ENCODE measurements around the gene ZNF362. TPM values are rescaled to one million over a fixed set of nuclear protein-coding genes. Genes with fewer than 3 reads are reported as not detected.
"Not testable (repeated sequence)": the region's sequence is repeated elsewhere in the genome, so short reads cannot be mapped to it uniquely, and the experiment has no call there.

Gene ZNF362
- total RNA-seq, 2 donors from 2014 or later, result 21.3 to 25.2 TPM

GRCh38 chr1:33289858-33290154 is 33.5 kb downstream of the ZNF362 start:
- no peaks in the 10 kb centered on the region for H3K27me3 Mint-ChIP-seq
- H3K4me1 Mint-ChIP-seq, result peaks cover 8% of the 10 kb centered on the region
- no peak overlapping the region for H3K27ac Mint-ChIP-seq
- no peak overlapping the region for H3K4me3 Mint-ChIP-seq
- peaks cover 6% of the 10 kb centered on the region for H3K36me3 Mint-ChIP-seq (ENCODE audit: low read depth)
- DNase-seq (no peak), ATAC-seq (no peak)
- no peaks in the 10 kb centered on the region for H3K9me3 ChIP-seq (ENCODE audit: control insufficient read depth, low read length, poor library complexity, severe bottlenecking)

GRCh38 chr1:33290615-33291014 is 34.3 kb downstream of the ZNF362 start:
- H3K27ac Mint-ChIP-seq; H3K9me3 ChIP-seq (ENCODE audit: control insufficient read depth, low read length, poor library complexity, severe bottlenecking); DNase-seq; ATAC-seq; H3K36me3 Mint-ChIP-seq (ENCODE audit: low read depth); H3K4me3 Mint-ChIP-seq; H3K27me3 Mint-ChIP-seq: not testable (repeated sequence)
- peaks cover 12% of the 10 kb centered on the region for H3K4me1 Mint-ChIP-seq

DNA sequence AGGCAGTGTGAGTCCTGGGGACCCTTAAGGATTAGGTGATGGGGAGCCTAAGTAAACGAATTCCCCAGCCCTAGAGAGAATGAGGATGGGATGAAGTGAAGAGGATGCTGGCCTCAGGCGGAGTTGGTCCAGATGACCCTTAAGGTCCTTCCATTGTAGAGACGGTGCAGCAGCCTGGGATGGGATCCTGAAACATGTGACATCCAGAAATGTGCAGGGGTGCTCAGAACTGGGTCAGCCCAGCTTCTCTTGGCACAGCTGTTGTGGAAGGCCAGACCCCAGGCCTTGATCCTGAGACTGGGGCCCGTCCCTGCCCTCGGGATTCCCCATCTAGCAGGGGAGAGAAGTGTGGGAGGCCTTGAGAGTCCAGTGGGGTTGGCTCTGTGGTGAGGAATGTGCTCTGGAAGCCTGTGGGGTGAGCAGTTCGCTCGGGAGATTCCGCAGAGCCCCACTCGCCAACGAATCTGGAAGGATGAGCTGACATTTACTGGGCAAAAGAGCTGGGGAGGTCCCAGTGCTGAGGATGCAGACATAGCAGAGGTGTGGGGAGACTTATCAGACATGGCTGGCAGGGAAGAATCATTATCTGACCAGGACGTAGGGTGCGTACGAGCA is 36.5 kb downstream of the ZNF362 start:
- H3K4me3 Mint-ChIP-seq, result no peak overlapping the region
- no peaks in the 10 kb centered on the region for H3K9me3 ChIP-seq (ENCODE audit: control insufficient read depth, low read length, poor library complexity, severe bottlenecking)
- H3K27me3 Mint-ChIP-seq, result no peaks in the 10 kb centered on the region
- H3K36me3 Mint-ChIP-seq (ENCODE audit: low read depth), result peaks cover 5% of the 10 kb centered on the region
- DNase-seq, result no peak
- no peak overlapping the region for H3K27ac Mint-ChIP-seq
- no peak for ATAC-seq
- peaks cover 14% of the 10 kb centered on the region for H3K4me1 Mint-ChIP-seq

DNA sequence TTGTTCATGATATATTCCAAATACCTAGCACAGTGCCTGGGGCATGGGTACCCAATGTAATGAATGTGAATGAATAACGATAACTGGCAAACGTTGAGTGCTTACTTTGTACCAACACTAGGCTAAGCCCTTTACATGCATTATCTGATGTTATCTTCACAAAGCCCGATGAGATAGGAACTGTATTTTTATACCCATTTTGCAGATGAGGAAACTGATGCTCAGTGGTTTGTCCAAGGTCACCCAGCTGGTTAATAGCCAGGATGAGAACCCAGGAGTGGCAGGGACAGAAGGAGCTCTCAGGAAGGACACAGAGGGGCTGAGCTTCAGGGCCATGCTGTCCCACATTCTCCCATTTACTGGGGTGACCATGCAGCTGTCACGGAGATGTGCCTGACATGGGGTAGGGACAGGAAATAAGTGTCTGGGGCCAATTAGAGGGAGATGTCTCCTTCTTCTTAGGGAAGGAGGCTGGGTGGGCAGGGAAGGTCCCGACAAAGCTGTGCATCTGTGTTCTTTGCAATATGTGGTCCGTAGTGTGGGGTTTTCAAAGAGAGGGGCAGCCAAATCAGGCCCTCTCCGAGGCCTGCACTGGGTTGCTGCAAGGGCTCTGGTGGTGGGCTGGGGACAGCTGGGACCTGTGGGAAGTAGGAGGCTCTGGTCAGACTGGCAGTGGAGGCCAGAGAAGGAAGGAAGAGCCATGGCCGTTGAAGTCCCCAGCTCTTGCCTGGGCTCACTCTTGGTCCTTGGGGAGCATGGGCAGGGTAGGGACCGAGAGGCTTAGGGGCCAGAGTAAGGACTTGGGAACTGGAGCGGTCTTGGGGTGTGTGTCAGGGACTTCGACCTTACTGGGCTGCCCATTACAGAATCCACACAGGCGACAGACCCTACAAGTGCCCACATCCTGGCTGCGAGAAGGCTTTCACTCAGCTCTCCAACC is 38.0 kb downstream of the ZNF362 start:
- Mint-ChIP-seq H3K36me3 (ENCODE audit: low read depth) (peaks cover 3% of the 10 kb centered on the region), H3K27ac (no peak overlapping the region), H3K4me3 (no peak overlapping the region), H3K4me1 (peaks cover 22% of the 10 kb centered on the region), H3K27me3 (no peaks in the 10 kb centered on the region)
- ATAC-seq (no peak), DNase-seq (no peak)
- no peaks in the 10 kb centered on the region for H3K9me3 ChIP-seq (ENCODE audit: control insufficient read depth, low read length, poor library complexity, severe bottlenecking)

DNA sequence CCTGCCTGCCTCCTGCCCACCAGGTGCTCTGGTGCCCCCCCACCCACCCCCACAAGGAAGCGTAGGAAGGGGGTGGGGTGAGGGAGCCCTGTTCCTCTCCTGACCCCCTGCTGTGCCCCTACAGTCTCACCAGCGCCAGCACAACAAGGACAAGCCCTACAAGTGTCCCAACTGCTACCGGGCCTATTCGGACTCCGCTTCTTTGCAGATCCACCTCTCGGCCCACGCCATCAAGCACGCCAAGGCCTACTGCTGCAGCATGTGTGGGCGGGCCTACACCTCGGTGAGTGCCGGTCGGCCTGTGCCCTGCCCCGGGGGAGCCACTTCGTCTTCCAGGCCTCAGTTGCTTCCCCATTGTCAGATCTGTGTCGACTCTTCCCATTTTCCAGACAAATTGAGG is 38.7 kb downstream of the ZNF362 start:
- no peaks in the 10 kb centered on the region for H3K27me3 Mint-ChIP-seq
- peaks cover 3% of the 10 kb centered on the region for H3K36me3 Mint-ChIP-seq (ENCODE audit: low read depth)
- no peak overlapping the region for H3K4me3 Mint-ChIP-seq
- no peak for ATAC-seq
- DNase-seq, result no peak
- peaks cover 22% of the 10 kb centered on the region for H3K4me1 Mint-ChIP-seq
- no peak overlapping the region for H3K27ac Mint-ChIP-seq
- no peaks in the 10 kb centered on the region for H3K9me3 ChIP-seq (ENCODE audit: control insufficient read depth, low read length, poor library complexity, severe bottlenecking)

DNA sequence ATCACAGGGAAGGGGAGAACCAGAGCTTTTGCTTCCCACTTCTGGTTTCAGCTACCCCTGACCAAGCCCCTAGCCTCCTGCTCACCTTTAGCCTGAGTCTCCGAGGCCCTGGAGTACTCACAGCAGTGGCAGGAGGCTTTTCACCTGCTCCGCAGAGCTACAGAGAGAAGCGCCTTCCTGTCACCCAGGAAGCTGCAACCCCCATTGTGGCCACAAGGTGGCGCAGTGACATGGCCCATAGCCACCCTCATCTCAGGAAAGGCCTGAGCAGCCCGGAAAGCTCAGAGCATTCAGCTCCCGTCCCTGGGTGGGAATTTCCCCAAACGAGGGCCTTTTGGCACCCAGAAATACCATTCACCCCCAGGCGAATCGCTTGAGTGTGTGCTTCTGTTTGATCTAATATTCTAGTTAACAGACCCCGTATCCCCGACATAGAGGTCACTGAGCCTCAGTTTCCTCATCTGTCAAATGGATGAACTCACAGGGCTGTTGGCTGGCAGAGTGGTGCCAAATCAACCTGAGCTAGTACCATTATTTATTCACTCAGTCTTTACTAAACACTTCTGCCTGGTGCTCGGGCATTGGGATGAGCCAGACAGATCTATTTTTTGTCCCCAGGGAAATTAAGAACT is 39.3 kb downstream of the ZNF362 start:
- no peaks in the 10 kb centered on the region for H3K27me3 Mint-ChIP-seq
- ATAC-seq (peak; percentile 94), DNase-seq (peak; percentile 66 to 87 (median 69))
- no peak overlapping the region for H3K27ac Mint-ChIP-seq
- peaks cover 24% of the 10 kb centered on the region for H3K4me1 Mint-ChIP-seq
- peaks cover 3% of the 10 kb centered on the region for H3K36me3 Mint-ChIP-seq (ENCODE audit: low read depth)
- H3K4me3 Mint-ChIP-seq, result no peak overlapping the region
- H3K9me3 ChIP-seq (ENCODE audit: control insufficient read depth, low read length, poor library complexity, severe bottlenecking), result no peaks in the 10 kb centered on the region

DNA sequence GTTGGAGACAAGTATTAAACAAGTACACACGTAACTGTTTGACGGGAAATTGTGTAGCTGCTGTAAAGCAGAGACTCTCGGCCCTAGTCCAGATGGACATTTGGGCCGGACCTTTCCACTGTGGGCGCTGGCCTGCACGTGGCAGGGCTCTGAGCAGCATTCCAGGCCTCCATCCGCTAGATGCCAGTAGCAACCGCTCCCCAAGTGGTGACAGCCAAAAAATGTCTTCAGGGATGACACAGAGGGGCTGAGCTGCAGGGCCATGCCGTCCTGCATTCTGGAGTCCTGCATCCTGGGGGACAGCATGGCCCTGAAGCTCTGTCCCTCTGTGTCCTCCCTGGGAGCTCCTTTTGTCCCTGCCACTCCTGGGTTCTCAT is 39.8 kb downstream of the ZNF362 start:
- Mint-ChIP-seq H3K4me3 (no peak overlapping the region), H3K36me3 (ENCODE audit: low read depth) (peaks cover 3% of the 10 kb centered on the region), H3K27ac (no peak overlapping the region), H3K27me3 (no peaks in the 10 kb centered on the region), H3K4me1 (peaks cover 24% of the 10 kb centered on the region)
- H3K9me3 ChIP-seq (ENCODE audit: control insufficient read depth, low read length, poor library complexity, severe bottlenecking), result no peaks in the 10 kb centered on the region
- DNase-seq (no peak), ATAC-seq (no peak)

- H3K4me3 Mint-ChIP-seq, result no peak overlapping the region
- no peak for ATAC-seq
- no peaks in the 10 kb centered on the region for H3K27me3 Mint-ChIP-seq
- DNase-seq, result no peak
- H3K36me3 Mint-ChIP-seq (ENCODE audit: low read depth), result peaks cover 3% of the 10 kb centered on the region
- no peaks in the 10 kb centered on the region for H3K9me3 ChIP-seq (ENCODE audit: control insufficient read depth, low read length, poor library complexity, severe bottlenecking)
- no peak overlapping the region for H3K27ac Mint-ChIP-seq
- H3K4me1 Mint-ChIP-seq, result peaks cover 24% of the 10 kb centered on the region
Measured at GRCh38 chr1:33296824-33297223, 40.5 kb downstream of the ZNF362 start.

DNA sequence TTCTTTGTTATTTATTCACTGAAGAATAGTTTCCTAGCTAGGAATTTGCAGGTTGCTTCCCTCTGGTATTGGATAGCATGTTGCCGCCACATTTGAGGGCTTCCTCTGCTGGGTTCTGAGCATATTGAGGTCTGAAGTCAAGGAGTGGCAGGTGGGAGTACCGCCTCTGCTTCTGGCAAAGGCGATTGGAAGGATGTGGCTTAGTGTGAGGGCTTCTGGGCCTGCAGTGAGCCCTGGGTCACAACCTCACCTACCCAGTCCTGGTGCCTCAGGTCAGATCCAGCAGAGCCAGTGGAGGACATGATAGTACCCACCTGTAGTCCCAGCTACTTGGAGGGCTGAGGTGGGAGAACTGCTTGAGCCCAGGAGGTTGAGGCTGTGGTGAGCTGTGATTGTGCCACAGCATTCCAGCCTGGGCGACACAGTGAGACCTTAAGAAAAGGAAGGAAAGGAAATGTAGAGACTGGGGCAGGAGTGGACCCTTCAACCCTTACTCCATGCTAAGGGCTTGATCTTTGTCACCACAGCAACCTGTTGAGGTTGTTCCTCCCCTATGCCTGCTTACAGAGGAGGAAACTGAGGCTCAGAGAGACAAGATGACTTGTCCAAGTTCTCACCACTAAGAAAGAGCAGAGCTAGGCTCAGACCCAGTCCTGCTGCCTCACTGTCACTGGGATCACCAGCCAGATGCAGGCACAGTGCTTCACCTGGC is 41.8 kb downstream of the ZNF362 start:
- Mint-ChIP-seq H3K36me3 (ENCODE audit: low read depth) (peaks cover 3% of the 10 kb centered on the region), H3K4me3 (no peak overlapping the region), H3K27me3 (no peaks in the 10 kb centered on the region), H3K27ac (no peak overlapping the region), H3K4me1 (peaks cover 30% of the 10 kb centered on the region)
- no peaks in the 10 kb centered on the region for H3K9me3 ChIP-seq (ENCODE audit: control insufficient read depth, low read length, poor library complexity, severe bottlenecking)
- ATAC-seq (no peak), DNase-seq (no peak)

GRCh38 chr1:33298623-33299277 is 42.5 kb downstream of the ZNF362 start:
- Mint-ChIP-seq H3K27me3 (no peaks in the 10 kb centered on the region), H3K4me3 (no peak overlapping the region), H3K27ac (no peak overlapping the region), H3K36me3 (ENCODE audit: low read depth) (peaks cover 5% of the 10 kb centered on the region), H3K4me1 (peaks cover 34% of the 10 kb centered on the region)
- peak; percentile 65 for ATAC-seq
- H3K9me3 ChIP-seq (ENCODE audit: control insufficient read depth, low read length, poor library complexity, severe bottlenecking), result no peaks in the 10 kb centered on the region
- DNase-seq, result peak in 2 of 3 donors; percentile 27 to 46

GRCh38 chr1:33299461-33300155 is 43.3 kb downstream of the ZNF362 start:
- no peak overlapping the region for H3K27ac Mint-ChIP-seq
- no peak overlapping the region for H3K4me3 Mint-ChIP-seq
- DNase-seq (no peak), ATAC-seq (no peak)
- peaks cover 32% of the 10 kb centered on the region for H3K4me1 Mint-ChIP-seq
- peaks cover 5% of the 10 kb centered on the region for H3K36me3 Mint-ChIP-seq (ENCODE audit: low read depth)
- H3K27me3 Mint-ChIP-seq, result no peaks in the 10 kb centered on the region
- H3K9me3 ChIP-seq (ENCODE audit: control insufficient read depth, low read length, poor library complexity, severe bottlenecking), result no peaks in the 10 kb centered on the region

DNA sequence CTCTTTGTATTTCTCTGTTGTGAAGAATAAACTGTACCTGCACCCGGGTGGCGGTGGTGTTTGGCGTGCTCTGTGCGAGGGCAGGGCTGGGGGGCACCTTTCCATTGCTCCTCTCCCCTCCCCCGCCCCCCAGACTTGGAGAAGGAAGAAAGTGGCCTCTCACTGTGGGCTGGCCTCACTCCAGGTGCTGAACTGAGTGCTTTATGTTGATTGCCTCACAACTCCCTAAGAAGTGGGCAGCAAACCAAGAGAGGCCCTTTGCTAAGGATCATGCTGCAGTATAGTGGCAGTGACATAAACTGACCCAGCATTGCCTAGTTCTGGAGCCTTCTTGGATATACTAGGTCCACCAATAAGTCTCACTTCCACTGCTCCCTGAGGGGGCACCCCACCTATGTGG is 44.4 kb downstream of the ZNF362 start:
- ATAC-seq, result no peak
- no peaks in the 10 kb centered on the region for H3K9me3 ChIP-seq (ENCODE audit: control insufficient read depth, low read length, poor library complexity, severe bottlenecking)
- Mint-ChIP-seq H3K4me3 (no peak overlapping the region), H3K4me1 (peaks cover 28% of the 10 kb centered on the region), H3K27me3 (no peaks in the 10 kb centered on the region), H3K27ac (no peak overlapping the region), H3K36me3 (ENCODE audit: low read depth) (peaks cover 5% of the 10 kb centered on the region)
- DNase-seq, result no peak

Data from T-helper 17 cell (primary cell).